Smooth muscle cell of the pulmonary artery (primary cell): ENCODE data around the gene KRT32. TPM values are rescaled to one million over a fixed set of nuclear protein-coding genes. Genes with fewer than 3 reads are reported as not detected.

Source experiments
- total RNA-seq: library from RNA; depleted of rRNA; stranded (reverse); fragments of >200 nt; gene quantifications from 2 replicates; pipeline ENCODE4 v1.2.3, GENCODE V29; 2014

KRT32 gene
- total RNA-seq = 0.30 TPM in 1 of 2 replicates, not detected in the other

DNA sequence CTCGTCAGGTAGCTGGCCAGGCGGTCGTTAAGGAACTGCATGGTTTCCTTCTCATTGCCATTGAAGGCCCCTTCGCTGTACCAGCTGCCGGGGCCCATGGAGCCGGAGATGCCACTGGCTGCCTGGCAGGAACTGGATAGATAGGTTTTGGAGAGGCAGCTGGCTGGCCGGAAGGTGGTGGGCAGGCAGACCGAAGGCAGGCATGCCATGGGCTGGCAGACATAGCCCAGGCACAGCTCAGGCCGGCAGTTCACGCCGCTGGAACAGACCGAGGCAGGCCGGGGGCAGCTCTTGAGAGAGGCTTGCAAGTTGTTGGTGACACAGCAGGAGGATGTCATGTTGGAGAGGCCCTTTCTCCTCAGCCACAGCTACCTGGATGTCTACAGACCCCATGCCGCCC is at the start of gene KRT32:
KRT32 (minus strand) TSS at position 399 of the 400 bp plus-strand sequence; CDS start at position 338, 61 bp downstream.

DNA sequence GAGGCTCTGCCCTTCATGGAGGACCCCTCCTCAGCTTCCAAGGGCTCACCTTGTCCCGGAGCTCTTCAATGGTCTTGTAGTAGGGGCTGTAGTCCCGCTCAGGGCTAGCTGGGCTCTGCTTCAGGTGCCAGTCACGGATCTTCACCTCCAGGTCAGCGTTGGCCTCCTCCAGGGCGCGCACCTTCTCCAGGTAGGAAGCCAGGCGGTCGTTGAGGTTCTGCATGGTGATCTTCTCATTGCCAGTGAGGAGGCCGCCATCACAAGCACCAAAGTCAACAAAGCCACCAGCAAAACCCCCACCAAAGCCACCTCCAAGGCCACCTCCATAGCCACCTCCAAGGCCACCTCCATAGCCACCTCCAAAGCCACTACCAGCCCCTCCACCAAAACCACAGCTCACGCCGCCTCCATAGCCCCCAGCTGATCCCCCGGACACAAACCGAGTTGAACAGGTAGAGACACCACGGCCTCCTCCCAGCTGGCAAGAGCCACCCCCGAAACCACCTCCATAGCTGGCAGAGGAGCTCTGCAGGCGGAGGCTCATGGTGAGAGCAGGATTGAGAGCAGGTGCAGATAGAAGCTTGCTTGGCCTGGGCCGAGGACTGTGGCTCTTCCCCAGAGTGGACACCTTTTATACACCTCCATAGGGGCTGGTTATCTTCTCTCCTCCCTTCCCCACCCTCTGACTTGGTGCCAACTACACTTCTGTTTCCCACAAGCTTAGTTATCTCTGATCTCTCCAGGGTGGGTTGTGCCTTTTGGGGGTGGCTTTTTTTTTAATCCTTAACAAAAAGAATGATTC is 38.0 kb upstream of the KRT32 start, which contains the start of gene KRT13:
KRT13 (minus strand) TSS at position 606 of the 802 bp plus-strand sequence; CDS start at position 544, 62 bp downstream.

DNA sequence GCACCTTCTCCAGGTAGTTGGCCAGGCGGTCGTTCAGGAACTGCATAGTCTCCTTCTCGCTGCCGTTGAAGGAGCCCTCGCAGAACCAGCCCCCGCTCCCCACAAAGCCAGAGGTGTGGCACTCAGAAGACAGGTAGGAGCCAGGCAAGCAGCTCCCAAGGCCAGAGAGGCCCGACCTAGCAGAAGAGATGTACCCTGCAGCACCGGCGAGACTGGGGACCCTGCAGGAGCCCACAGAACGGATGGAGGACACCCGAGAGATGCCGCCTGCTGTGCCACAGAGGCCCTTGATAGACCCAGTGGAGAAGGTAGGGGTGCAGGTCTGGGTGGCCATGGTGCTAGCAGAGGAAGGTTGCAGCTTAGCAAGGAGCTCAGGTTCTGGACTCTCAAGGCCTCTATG is 22.3 kb upstream of the KRT32 start, which contains the start of gene KRT36:
KRT36 (minus strand) TSS at position 380 of the 400 bp plus-strand sequence; CDS start at position 334, 46 bp downstream.

DNA sequence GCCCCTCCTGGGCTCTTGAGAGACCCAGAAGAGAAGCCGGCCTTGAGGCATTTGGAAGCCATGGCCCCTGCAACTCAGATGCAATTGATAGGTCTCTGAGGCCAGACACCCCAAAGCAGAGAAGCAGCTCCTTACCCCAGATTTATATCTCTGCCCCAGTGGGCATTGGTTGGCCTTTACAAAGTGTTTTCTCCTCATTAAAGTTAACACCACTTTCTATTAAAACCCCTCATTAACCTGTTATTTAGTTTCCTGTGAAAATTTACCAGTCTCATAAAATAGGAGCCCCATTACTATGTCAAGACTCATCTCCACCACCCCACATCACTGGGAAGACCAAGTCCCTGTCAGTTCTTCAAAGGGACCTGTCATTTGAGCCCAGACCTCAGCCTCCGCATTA is 13.8 kb upstream of the KRT32 start, which contains the start of gene KRT35:
KRT35 (minus strand) TSS at position 116 of the 400 bp plus-strand sequence; CDS start at position 62, 54 bp downstream.

DNA sequence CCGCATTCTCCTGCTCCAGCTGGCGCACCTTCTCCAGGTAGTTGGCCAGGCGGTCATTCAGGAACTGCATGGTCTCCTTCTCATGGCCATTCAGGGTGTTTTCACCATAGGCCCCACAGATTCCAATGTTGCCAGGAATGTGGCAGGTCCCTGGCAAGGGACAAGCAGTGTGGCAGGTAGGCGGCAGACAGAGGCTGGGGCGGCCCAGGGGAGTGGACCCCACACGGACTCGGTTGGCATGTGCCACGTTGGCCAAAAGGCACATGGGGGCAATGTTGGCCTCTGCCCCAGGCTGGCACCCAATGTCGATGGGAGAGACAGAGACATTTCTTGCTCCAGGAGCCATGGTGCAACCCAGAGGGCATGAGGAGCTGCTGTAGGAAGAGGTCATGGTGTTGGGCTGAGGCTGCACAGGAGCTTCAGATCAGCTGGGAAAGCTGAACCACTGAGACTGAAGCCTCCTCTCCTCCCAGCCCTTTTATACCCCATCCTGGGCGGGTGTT is 26.6 kb downstream of the KRT32 start, which contains the start of gene KRT38:
KRT38 (minus strand) TSS at position 453 of the 503 bp plus-strand sequence; CDS start at position 391, 62 bp downstream.

DNA sequence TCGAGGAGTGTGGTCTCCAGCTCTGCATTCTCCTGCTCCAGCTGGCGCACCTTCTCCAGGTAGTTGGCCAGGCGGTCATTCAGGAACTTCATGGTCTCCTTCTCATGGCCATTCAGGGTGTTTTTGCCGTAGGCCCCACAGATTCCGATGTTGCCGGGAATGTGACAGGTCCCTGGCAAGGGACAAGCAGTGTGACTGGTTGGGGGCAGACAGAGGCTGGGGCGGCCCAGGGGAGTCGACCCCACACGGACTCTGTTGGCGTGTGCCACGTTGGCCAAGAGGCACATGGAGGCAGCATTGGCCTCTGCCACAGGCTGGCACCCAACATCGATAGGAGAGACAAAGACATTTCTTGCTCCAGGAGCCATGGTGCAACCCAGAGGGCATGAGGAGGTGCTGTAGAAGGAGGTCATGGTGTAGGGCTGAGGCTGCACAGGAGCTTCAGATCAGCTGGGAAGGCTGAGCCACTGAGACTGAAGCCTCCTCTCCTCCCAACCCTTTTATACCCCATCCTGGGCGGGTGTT is 43.0 kb downstream of the KRT32 start, which contains the start of gene KRT37:
KRT37 (minus strand) TSS at position 475 of the 525 bp plus-strand sequence; CDS start at position 413, 62 bp downstream.

Other genes with a start within 250 kb of the KRT32 start
- gene KRTAP9-2, start 240.7 kb downstream of the KRT32 start, total RNA-seq = not detected in 2 replicates
- not detected in 2 replicates for gene KRTAP9-3, start 234.9 kb downstream of the KRT32 start, total RNA-seq
- gene KRTAP9-8, start 229.4 kb downstream of the KRT32 start, total RNA-seq = not detected in 2 replicates
- gene KRTAP9-4, start 217.7 kb downstream of the KRT32 start, total RNA-seq = not detected in 2 replicates
- not detected in 2 replicates for gene KRTAP9-9, start 212.0 kb downstream of the KRT32 start, total RNA-seq
- gene KRTAP9-6, start 202.0 kb downstream of the KRT32 start, total RNA-seq = not detected in 2 replicates
- gene KRTAP9-7, start 191.7 kb downstream of the KRT32 start, total RNA-seq = not detected in 2 replicates
- gene KRTAP29-1, start 164.5 kb downstream of the KRT32 start, total RNA-seq = not detected in 2 replicates
- gene KRTAP16-1, start 158.1 kb downstream of the KRT32 start, total RNA-seq = not detected in 2 replicates
- not detected in 2 replicates for gene KRTAP17-1, start 151.7 kb downstream of the KRT32 start, total RNA-seq
- not detected in 2 replicates for gene KRT33A, start 116.6 kb downstream of the KRT32 start, total RNA-seq
- gene KRT33B, start 97.6 kb downstream of the KRT32 start, total RNA-seq = not detected in 2 replicates
- 0.20 and 0.46 TPM in 2 replicates for gene KRT34, start 85.1 kb downstream of the KRT32 start, total RNA-seq
- not detected in 2 replicates for gene KRT31, start 69.8 kb downstream of the KRT32 start, total RNA-seq
- gene KRT37, start 42.8 kb downstream of the KRT32 start, total RNA-seq = not detected in 2 replicates
- under 0.01 and 0.13 TPM in 2 replicates for gene KRT38, start 26.4 kb downstream of the KRT32 start, total RNA-seq
- gene KRT35, start 13.8 kb upstream of the KRT32 start, total RNA-seq = not detected in 2 replicates
- not detected in 2 replicates for gene KRT36, start 22.5 kb upstream of the KRT32 start, total RNA-seq
- not detected in 2 replicates for gene KRT13, start 38.2 kb upstream of the KRT32 start, total RNA-seq
- 0.13 and 2.8 TPM in 2 replicates for gene KRT15, start 51.5 kb upstream of the KRT32 start, total RNA-seq
- gene KRT19, start 60.9 kb upstream of the KRT32 start, total RNA-seq = 17.7 and 120 TPM in 2 replicates
- 0.07 TPM in 2 replicates for gene KRT9, start 104.7 kb upstream of the KRT32 start, total RNA-seq
- gene KRT14, start 119.5 kb upstream of the KRT32 start, total RNA-seq = 0.59 and 1.3 TPM in 2 replicates
- 1.3 and 2.9 TPM in 2 replicates for gene KRT16, start 145.4 kb upstream of the KRT32 start, total RNA-seq
- 3.0 and 9.0 TPM in 2 replicates for gene KRT17, start 157.2 kb upstream of the KRT32 start, total RNA-seq
- gene EIF1, start 221.5 kb upstream of the KRT32 start, total RNA-seq = 118 and 125 TPM in 2 replicates
- not detected in 2 replicates for gene GAST, start 244.9 kb upstream of the KRT32 start, total RNA-seq